GM20000 (cell line): ENCODE measurements around the gene CCL26.

Experiments used
- DNase-seq: peaks from one replicate; pipeline ENCODE4 v3.0.0; 2012; ENCODE audit warnings: low spot score
- TF ChIP-seq, protein P1 (sequence below): IDR thresholded peaks from 2 replicates; pipeline ENCODE4 v1.5.1; 2012; ENCODE audit warnings: mild to moderate bottlenecking, control low read depth; ENCODE audit errors: extremely low read depth, missing control alignments

CCL26 gene

GRCh38 chr7:75740846-75741497 is 31.0 kb downstream of the CCL26 start:
- DNase-seq: no peak
- TF ChIP-seq, protein P1, sequence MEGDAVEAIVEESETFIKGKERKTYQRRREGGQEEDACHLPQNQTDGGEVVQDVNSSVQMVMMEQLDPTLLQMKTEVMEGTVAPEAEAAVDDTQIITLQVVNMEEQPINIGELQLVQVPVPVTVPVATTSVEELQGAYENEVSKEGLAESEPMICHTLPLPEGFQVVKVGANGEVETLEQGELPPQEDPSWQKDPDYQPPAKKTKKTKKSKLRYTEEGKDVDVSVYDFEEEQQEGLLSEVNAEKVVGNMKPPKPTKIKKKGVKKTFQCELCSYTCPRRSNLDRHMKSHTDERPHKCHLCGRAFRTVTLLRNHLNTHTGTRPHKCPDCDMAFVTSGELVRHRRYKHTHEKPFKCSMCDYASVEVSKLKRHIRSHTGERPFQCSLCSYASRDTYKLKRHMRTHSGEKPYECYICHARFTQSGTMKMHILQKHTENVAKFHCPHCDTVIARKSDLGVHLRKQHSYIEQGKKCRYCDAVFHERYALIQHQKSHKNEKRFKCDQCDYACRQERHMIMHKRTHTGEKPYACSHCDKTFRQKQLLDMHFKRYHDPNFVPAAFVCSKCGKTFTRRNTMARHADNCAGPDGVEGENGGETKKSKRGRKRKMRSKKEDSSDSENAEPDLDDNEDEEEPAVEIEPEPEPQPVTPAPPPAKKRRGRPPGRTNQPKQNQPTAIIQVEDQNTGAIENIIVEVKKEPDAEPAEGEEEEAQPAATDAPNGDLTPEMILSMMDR: no peak

DNA sequence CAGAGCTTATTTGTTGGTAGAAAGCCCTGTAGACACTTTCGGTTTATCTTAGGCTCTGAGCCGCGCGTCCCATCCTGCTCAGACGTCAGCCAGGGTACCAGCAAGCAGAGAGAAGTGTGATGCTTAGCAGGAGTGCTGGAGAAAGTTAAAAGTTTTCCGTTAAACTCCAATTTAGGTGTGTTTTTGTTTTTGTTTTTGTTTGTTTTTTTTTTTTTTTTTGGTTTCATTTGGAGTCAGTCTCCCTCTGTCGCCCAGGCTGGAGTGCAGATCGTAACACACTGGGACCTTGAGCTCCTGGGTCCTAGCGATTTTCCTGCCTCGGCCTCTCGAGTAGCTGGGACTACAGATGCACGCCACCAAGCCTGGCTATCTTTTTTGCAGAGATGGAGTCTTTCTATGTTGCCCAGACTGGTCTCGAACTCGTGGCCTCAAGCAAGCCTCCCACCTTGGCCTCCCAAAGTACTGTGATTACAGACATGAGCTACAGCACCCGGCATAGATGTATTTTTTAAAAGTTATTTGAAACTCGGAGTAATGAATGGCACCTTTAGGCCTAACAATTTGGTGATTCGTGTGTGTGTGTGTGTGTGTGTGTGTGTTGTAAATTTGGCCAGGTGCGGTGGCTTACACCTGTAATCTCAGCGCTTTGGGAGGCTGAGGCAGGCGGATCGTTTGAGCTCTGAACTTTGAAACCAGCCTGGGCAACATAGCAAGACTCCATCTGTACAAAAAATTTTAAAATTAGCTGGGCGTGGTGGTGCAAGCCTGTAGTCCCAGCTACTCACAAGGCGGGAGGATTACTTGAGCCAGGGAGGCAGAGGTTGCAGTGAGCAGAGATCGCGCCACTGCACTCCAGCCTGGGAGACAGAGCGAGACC is 32.0 kb downstream of the CCL26 start:
- peak; percentile 62 for DNase-seq
- TF ChIP-seq, protein P1: no peak

DNA sequence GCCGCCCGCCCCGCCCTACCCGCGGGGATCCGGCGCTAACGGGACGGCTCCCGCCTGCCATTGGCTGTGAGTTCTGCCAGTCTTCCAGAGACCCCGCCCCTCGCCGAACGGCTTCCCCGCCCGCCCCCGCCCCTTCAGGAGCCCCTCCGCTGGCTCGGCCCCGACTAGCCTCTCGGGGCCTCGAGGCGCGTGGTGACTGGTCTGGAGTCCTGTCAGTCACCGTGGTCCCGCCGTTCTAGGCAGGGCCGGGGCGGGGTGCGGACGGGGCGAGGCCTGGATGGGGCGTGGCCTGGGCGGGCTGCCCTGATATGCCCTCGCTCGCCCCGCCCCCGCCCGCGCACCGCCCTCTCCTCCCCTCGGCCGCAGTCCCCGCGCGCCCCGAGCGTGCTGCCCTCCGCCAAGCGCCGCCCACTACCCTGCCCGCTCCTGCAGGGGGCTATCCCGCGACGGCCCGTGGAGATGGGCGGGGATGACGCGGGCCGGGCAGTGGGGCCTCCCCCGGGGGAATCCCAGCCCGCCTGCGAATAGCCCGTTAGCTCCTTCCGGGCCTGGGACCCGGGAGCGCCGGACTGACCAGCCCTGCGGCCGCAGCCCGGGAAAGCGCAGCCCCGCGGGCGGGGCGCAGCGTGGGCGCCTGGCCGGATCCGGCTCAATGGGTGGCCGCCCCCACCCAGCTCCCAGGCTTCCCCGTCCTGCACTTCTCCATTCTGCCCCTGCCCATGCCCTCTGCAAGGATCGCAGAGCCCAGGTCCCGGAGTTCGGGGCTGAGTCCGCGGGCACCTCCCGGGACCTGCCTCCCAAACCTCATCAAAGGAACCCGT is 32.8 kb downstream of the CCL26 start:
- TF ChIP-seq, protein P1: no peak
- DNase-seq: peak; percentile 100

GRCh38 chr7:75738604-75738974 is 33.4 kb downstream of the CCL26 start, which contains the start of gene HIP1:
HIP1 (minus strand) TSS chr7:75738941; CDS start chr7:75738920, 21 bp downstream.
- TF ChIP-seq, protein P1: no peak
- no peak for DNase-seq

DNA sequence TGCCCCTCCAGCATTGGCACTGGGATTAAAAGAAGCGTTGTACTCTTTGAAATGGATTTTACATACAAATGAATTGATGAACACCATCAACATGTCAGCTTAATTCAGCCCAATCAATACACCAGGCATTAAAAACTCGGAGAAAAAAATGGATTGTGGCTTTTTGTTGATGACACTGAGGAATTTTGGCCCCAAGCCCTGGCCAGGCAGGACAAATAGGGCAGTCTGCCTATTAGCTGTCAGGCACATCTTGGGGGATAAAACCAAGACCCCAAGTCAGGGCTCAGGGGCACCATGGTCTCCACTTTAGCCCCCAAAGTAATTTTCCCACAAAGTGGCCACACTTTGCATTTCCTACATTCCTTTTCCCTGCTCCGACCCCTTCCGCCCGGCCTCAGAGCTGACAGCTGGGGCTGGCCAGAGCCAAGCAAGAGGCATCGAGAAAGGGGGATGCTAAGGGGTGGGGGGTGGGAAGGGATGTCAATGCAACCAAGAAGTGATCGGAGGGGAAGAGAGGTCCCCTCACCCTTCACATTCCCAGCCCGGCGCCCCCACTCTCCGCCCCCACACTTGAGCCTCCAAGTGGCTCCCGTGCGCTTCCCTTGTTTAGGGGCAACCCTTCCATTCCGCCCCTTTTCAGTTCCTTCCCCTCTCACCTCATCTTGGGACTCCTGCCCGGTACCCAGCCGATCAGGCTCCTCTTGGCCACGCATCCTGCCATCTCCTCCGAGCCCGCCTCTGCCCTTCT is 34.0 kb downstream of the CCL26 start:
- no peak for DNase-seq
- TF ChIP-seq, protein P1: no peak

- DNase-seq: no peak
- TF ChIP-seq, protein P1: no peak
These were observed 36.2 kb downstream of the CCL26 start for GRCh38 chr7:75735581-75736350.
